HG03039 (cell line): ENCODE data around the gene MAFF.
"Not testable (repeated sequence)": the region's sequence is repeated elsewhere in the genome, so short reads cannot be mapped to it uniquely, and the experiment has no call there.

ENCODE experiments used
- ATAC-seq: cut with Tn5 transposase; IDR thresholded peaks from one replicate; pipeline ENCODE4 v1.9.1; 2021; ENCODE audit warnings: mild to moderate bottlenecking, moderate library complexity; ENCODE audit not compliant: unreplicated experiment

The MAFF gene

GRCh38 chr22:38201711-38202436 lies at the start of gene MAFF:
Gene MAFF, plus strand, starts transcription at chr22:38201994. Its CDS starts 11,860 bp downstream, at chr22:38213854.
- ATAC-seq = peak; percentile 51

GRCh38 chr22:38153821-38154562 lies 47.8 kb upstream of the MAFF start:
- no peak for ATAC-seq

DNA sequence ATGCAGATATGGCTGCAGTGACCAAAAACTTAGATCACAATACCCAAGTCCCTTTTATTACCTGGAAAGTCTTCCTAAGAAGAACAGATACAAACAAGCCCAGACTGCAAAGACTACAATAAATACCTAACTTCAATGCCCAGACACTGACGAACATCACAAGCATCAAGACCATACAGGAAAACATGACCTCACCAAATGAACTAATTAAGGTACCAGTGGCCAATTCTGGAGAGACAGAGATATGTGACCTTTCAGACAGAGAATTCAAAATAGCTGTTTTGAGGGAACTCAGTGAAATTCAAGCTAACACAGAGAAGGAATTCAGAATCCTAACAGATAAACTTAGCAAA lies 47.3 kb upstream of the MAFF start:
- ATAC-seq = not testable (repeated sequence)

GRCh38 chr22:38155703-38156102 lies 46.1 kb upstream of the MAFF start:
- ATAC-seq = no peak

DNA sequence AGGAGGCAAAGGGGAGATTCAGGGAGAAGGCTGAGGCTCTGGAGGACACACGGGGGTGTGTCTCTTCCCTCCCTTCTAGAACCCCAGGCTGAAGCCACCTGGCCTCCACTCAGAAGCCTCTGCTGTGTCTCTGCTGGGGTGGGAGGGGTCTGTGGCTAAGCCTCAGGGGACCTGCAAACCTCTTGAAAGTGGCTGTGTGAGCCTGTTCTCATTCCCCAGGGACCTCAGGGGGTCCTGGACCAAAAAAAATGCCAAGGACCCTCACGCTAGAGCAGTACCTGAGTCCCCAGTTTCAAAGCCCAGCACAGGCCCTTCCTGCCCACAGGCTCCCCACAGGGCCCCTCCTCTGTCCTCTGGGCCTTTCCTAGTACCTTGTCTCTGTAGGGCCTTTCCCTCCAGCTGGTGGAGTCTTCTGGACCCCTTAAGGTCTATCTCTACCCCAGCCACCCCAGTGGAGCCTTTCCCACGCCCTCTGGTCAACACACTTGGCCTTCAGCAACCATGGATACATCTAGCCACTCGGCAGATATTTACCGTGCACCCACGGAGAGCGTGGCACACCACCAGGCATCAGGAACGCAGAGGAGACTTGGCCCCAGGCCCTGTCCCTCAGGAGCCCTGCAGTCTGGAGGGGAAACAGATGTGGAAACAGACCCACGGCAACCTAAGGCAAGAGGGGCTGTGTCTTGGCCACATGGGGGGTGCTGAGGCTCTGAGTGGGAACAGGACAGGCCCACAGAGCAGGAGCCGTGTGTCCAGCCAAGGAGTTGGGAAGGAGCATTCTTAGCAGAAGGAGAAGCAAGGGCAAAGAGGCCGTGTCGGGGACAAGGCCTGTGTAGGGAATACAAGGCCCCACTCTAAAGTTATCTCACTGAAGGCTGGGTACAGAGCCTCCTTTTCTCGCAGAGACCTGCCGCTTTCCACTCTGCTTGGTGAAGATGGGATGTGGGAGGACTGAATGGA lies 38.6 kb upstream of the MAFF start:
- ATAC-seq = no peak

DNA sequence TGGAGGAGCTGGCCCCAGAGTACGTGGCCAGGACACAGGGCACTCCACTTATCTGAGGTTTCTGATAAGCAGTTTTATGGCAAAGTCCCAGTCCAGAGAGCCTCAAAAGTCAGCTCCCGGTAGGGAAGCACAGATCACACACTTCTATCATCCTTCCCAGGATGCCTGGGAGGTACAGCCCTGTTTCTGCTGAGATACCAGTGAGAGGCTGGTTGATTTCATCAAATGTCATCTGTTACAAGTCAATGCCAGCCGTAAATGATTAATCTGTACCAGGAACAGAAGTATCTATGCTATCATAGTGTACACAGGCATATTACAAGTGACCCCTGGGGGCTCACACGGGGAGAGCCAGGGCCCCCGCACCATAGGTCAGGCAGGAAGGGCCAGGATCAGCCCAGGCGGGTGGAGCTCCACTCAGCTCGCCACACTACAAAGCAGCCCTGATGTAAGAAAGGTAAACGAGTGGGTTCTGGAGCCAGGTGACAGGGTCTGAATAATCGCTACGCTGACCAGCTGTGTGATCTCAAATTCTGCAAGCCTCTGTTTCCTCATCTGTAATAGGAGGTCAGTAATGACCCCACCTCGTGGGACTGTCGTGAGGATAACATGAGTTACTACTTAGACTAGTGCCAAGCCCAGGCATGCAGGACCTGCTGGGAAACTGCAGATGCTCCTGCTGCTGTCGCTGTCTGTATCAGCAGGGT lies 37.8 kb upstream of the MAFF start:
- ATAC-seq = no peak

DNA sequence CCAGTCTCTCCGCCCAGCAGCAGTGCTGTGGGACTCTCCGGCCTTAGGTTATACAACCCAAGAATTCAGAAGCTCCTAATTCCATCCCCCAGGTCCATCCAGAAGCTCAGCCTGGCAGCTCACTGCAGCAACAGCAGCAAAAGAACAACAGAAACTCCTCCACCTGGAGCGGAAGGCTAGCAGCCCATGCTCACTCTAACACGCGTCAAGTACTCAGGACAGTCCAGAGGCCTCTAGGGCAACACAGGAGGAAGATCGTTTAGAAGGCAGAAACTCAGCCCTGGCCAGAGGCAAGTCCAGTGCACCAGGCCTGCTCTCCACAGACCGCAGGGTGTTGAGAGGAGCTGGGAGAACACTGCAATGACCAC lies 37.3 kb upstream of the MAFF start:
- no peak for ATAC-seq

GRCh38 chr22:38165922-38166593 lies 35.7 kb upstream of the MAFF start:
- ATAC-seq = no peak

DNA sequence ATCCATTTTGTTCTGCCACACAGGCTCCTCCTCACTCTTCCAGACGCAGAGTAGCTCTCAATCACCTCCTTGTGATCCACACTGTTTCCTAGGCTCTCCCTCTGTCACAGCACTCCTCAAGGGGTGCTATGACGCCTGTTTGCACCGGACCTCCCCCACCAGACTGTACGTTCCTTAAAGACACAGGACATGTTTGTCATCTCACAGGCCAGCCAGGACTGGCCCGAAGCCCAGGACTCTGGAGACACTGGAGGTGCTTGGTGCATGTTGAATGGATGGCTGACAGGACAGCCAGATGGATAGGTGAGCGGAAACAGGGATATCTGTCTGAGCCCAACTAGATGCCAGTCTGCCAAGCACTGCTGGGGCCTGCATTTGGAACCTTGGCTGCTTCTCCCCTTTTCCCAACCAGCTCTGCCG lies 33.8 kb upstream of the MAFF start:
- no peak for ATAC-seq

- ATAC-seq = no peak
These were observed 32.7 kb upstream of the MAFF start for GRCh38 chr22:38169116-38169515.

DNA sequence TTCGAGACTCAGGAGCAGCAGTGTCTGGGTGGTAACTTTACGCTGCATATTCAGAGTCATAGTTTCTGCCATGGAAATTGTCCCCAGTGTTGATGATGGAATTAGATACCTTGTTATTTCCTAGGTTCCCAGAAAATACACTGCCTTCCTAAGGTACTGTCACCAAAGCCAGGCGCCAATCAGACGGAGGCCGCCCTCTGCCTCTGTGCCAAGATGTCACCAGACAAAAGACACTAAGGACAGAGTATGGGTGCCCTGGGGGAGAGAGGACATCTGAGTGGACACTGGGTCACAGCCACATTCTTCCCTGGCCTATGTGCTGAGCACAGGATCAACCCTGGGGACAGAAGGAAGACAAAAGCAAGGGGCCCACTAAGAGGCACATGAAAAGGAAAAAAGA lies 31.3 kb upstream of the MAFF start:
- ATAC-seq = no peak

DNA sequence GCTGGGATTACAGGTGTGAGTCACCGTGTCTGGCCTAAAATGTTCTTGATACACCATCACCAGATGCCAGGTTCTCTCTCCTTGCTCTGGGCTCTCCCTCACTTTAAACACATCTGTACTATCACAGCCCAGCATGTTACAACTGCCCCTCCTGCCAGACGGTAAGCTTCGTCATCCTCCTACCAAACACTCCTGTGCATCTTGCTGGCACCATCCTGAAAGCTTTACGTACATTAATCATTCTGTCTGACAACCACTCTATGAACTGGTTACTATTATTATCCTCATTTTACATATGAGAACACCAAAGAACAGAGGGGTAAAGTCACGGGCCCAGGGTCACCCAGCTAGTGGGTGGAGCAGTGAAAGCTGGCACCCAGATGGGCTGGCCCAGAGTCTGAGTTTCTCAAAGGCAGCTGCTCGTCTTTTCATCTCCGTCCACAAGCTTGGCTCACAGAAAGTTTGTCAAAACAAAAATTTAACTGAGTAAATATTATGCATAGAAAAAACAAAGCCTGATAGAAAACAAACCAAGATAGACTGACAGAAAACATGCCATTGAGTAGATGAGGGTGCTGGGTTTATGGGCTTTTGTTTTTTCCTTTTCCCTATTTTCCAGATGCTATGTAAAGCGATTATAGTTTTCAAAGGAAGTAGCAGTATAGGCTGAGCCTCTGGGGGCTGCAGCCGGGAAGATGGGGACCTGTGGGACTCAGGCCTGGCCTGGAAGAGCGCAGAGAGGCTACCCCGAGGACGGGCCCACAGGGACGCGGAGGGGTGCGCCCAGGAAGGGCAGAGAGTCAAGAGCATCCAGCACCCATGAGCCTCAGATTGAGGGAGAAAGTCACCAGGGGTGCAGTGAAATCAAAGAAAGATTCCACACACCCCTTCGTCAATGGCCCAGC lies 29.6 kb upstream of the MAFF start:
- ATAC-seq = no peak

DNA sequence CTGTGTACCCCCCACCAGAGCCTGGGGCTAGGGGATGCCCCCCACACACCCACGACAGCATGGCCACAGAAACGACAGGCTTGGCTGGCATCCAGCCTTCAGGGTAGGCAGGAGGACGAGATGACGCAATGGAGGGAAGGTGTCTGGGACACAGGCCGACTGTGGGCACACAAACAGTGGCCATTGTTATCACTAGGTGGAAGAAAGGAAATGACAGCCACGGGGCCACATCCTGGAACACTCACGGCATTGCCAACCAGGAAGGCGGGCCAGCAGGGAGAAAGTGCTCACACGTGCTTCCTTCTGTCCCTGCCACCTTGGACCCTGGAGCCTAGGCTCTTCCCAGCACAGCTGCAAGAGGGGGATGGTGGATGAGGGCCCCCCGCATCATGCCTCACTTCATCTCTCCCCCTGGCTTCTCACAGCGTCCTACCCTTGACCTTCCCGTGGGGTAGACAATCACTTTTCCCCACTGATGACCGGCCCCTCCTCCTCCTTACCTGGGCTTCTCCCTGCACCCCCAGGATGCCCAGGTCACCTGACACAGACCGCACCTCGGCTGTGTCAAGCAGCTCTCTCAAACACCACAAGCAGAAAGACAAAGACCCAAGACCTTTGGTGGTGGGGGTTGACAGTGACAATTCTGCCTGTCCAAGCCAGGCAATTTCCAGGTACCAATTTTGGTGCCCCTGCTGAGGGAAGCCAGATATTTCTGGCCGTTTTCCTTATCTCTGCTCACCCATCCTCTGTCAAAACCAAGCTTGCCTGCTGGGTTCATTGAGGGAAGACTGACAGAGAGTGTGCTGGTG lies 28.8 kb upstream of the MAFF start:
- ATAC-seq = no peak

- ATAC-seq = no peak
These were observed 28.2 kb upstream of the MAFF start for GRCh38 chr22:38173641-38173906.

DNA sequence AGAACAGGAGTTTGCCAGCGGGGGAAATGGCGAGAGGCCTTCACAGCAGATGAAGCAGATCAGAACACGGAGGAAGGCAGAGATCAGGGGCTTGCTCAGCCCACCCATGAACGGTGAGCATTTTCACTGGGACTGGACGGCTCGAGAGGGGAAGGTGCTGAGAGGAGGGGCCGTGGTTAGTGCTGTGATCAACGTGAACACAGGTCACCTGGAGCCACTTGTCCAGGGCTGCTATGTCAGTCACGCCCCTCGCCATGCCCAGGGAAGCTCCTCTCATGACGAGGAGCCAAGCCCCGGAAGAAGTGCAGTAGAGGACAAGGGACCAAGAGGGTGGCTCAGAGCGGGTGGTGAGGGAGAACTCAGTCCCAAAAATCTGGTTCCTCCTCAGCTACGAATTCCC lies 27.2 kb upstream of the MAFF start:
- ATAC-seq = no peak

DNA sequence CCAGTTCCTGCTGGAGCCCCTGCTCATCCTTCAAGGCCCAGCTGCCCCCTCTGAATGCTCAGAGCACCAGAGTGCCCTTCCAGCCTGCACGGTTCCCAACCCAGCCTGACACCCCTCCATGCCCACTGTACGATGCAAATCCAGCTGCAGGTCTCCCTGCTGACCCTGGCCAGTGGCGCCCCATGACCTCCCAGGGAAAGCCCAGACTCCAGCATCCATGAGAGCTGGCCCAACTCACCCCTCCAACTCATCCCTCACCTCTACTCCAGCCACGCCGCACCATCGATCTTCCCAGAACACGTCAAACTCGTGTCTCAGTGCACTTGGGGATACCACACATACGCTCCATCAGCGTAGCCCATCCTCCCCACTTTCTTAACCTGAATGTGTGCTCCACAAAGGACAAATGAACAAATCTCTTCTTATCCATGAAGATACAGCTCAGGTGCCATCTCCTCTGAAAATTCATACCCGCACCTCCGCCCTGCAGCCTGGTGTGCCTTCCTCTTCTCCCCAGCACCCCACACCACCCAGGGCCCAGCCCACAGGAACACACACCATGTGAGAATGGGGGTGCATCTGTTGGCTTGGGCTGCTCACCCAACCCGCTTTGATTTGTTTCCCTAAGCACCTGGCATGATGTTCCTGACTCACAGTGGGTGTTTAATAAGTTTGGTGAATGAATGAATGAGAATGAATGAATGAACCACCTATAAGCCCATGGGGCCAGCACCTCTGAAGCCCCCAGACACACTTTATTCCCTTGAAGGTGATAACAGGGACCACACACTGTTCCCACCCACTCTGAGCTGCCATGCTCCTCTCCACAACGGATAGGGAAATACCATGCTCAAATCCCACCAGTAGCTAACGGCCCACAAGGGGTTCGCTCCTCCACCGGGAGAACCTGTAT lies 26.3 kb upstream of the MAFF start:
- no peak for ATAC-seq

- no peak for ATAC-seq
These were observed 25.5 kb upstream of the MAFF start for GRCh38 chr22:38176170-38176741.
